Measurements from ENCODE around the gene IFNA5. TPM values are rescaled to one million over a fixed set of nuclear protein-coding genes. Genes with fewer than 3 reads are reported as not detected.

IFNA5 gene
- polyA plus RNA-seq, 1 experiment: not detected

- H3K36me3 ChIP-seq (ENCODE audit: control insufficient read depth, insufficient read depth, low read length): no peaks in the 10 kb centered on the region
- CTCF ChIA-PET: no interaction called here
- peaks cover 3% of the 10 kb centered on the region for H3K27me3 ChIP-seq (ENCODE audit: control insufficient read depth, insufficient read depth, low read length)
- H3K4me3 ChIP-seq (ENCODE audit: low read depth, low read length): no peak overlapping the region
- DNase-seq (ENCODE audit: low read depth): no peak
- no peak for TF ChIP-seq CTCF (IDR thresholded peaks at IDR 0.05; ENCODE audit: insufficient read depth, low read depth, low read length)
- POLR2A ChIA-PET: no interaction called here
Measured at GRCh38 chr9:21255538-21256212, 49.4 kb downstream of the IFNA5 start.

Other genes starting within 250 kb of the IFNA5 start
- gene IFNB1, start 227.4 kb downstream of the IFNA5 start, polyA plus RNA-seq (2011; rRNA removed): not detected in 2 replicates
- not detected in 2 replicates for gene IFNW1, start 163.5 kb downstream of the IFNA5 start, polyA plus RNA-seq (2011; rRNA removed)
- gene IFNA21, start 138.7 kb downstream of the IFNA5 start, polyA plus RNA-seq (2011; rRNA removed): not detected in 2 replicates
- not detected in 2 replicates for gene IFNA4, start 117.7 kb downstream of the IFNA5 start, polyA plus RNA-seq (2011; rRNA removed)
- gene IFNA7, start 103.1 kb downstream of the IFNA5 start, polyA plus RNA-seq (2011; rRNA removed): not detected in 2 replicates
- gene IFNA10, start 98.2 kb downstream of the IFNA5 start, polyA plus RNA-seq (2011; rRNA removed): not detected in 2 replicates
- gene IFNA16, start 88.0 kb downstream of the IFNA5 start, polyA plus RNA-seq (2011; rRNA removed): not detected in 2 replicates
- not detected in 2 replicates for gene IFNA17, start 77.1 kb downstream of the IFNA5 start, polyA plus RNA-seq (2011; rRNA removed)
- gene IFNA14, start 65.3 kb downstream of the IFNA5 start, polyA plus RNA-seq (2011; rRNA removed): not detected in 2 replicates
- gene KLHL9, start 30.1 kb upstream of the IFNA5 start, polyA plus RNA-seq (2011; rRNA removed): 14.4 and 25.9 TPM in 2 replicates
- not detected in 2 replicates for gene IFNA6, start 45.6 kb upstream of the IFNA5 start, polyA plus RNA-seq (2011; rRNA removed)
- gene IFNA13, start 62.7 kb upstream of the IFNA5 start, polyA plus RNA-seq (2011; rRNA removed): not detected in 2 replicates
- gene IFNA2, start 80.1 kb upstream of the IFNA5 start, polyA plus RNA-seq (2011; rRNA removed): not detected in 2 replicates
- gene IFNA8, start 103.8 kb upstream of the IFNA5 start, polyA plus RNA-seq (2011; rRNA removed): not detected in 2 replicates
- gene IFNA1, start 135.1 kb upstream of the IFNA5 start, polyA plus RNA-seq (2011; rRNA removed): not detected in 2 replicates
- gene IFNE, start 177.0 kb upstream of the IFNA5 start, polyA plus RNA-seq (2011; rRNA removed): 0.28 and 0.69 TPM in 2 replicates

Data from BJ (cell line).